Panc1 (cell line): ENCODE data around the gene TPD52L1.

Experiments
- CTCF ChIP-seq: fragments of 450-650 bp; IDR thresholded peaks from 2 replicates; pipeline ENCODE4 v1.5.1; 2017; ENCODE audit warnings: mild to moderate bottlenecking
- REST ChIP-seq, 2 experiments: IDR thresholded peaks; 2 replicates each; pipeline ENCODE4 v1.6.1; 2011 to 2012; ENCODE audit warnings: low read depth in 2 of 2, control low read depth in 1 of 2, low read length in 1 of 2, mild to moderate bottlenecking in 1 of 2, moderate library complexity in 1 of 2; ENCODE audit not compliant: insufficient read depth in 1 of 2

- TF ChIP-seq CTCF (no peak), REST (IDR thresholded peaks at IDR 0.05; ENCODE audit: insufficient read depth in 1 of 2, low read depth in 2 of 2, low read length in 1 of 2) (no peak)
These were observed 142.9 kb downstream of the TPD52L1 start for GRCh38 chr6:125296471-125296870.
